HG03175 (cell line): ENCODE measurements around the gene PWWP2B.

Experiments used
- ATAC-seq: cut with Tn5 transposase; IDR thresholded peaks from one replicate; pipeline ENCODE4 v1.9.1; 2021; ENCODE audit warnings: mild to moderate bottlenecking, moderate library complexity; ENCODE audit not compliant: unreplicated experiment

The PWWP2B gene

GRCh38 chr10:132416566-132417256 lies 19.7 kb downstream of the PWWP2B start:
- ATAC-seq = no peak

DNA sequence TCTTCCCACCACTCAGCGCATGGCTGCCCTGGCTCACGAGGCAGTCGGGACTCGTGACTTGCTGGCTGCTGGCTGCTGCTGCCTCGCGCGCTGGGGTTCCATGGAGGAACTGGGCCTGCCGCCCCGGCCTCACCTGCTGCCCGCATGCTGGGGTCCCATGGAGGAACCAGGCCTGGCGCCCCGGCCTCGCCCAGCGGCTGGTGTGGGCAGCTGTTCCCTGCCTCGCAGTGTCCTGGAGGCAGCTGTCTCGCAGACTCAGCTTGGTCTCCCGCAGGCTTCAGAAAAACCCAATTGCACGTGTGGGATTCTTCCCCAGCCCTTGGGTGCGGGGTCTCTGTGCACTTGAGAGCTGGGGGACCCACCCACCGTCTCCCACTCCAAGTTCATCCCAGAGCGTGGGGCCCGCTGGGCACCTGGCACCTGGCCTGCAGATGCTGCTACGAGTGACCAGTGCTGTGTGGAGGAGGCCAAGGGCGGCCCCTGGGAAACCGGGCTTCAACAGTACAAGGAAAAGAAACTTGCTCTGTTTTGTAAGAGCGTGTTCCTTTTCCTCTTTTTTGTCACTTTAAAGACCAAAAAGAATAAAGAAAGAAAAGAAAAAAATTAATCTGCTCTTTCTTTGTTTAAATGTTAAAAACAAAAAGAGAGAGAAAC lies 20.4 kb downstream of the PWWP2B start:
- no peak for ATAC-seq

DNA sequence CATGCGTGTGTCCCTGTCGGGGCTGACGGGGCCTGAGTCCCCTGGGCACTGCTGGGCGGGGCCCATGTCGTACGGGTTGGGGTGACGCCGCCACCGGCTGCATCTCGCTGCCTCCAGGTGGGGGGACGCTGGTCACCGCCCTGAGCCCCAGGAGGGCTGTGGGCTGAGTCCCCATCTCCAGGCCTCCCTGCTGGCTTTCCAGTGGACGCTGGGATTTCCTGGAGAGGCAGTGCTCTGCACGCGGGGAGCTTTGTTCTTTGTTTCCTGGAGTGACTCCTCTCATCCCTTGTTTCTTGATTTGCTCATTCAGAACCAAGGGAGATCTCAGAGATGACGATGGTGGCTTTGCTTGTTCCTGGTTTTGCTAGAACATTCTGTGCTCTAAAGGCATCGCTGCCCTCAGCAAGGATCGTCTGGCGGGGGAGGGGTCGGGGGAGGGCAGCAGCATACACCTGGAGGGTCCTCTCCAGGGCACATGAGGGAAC lies 21.0 kb downstream of the PWWP2B start:
- no peak for ATAC-seq

- ATAC-seq = no peak
These were observed 21.8 kb downstream of the PWWP2B start for GRCh38 chr10:132418527-132419416.

GRCh38 chr10:132419538-132420468 lies 22.8 kb downstream of the PWWP2B start:
- ATAC-seq = no peak

- ATAC-seq = no peak
These were observed 23.5 kb downstream of the PWWP2B start for GRCh38 chr10:132420469-132420980.

GRCh38 chr10:132420981-132421846 lies 24.2 kb downstream of the PWWP2B start:
- peak; percentile 41 for ATAC-seq

DNA sequence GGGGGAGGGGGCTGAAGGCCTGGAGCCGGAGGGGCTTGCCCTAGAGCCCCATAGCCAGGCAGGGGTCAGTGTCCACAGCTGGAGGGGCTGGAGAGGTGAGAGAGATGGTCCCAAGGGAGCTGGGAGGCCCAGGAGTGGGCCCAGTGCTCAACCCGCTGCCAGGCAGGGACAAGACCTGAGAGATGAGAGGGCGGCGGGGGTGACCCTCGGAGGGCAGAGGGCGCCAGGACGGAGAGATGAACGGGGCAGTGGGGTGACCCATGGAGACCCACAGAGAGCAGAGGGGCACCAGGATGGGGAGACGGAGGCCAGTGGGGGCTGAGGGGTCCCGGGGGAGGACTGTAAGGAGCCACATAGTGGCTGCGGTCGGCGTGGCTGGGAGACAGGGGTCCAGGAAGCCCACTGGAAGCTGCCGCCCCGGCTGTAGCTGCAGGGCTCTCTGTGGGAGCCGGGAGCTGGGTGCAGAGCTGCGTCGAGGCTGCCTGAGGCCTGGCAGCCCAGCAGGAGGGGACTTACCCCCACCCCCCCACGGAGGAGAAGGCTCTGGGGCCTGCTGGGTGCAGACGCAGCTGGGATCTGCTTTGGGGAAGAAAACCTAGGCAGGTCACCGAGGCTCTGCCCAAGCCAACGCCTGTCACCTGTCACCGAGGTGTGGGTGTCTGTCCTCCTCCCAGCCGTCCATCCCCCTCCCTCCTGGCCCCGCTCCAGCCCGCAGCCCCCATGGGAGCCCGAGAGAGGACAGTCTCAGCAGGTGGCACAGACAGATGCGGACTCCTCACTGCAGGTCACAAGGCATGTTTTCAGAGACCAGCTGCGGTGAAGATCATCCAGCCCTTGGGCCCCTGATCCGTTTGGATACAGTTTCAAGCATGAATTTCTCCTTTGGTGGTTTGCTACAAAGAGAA lies 25.1 kb downstream of the PWWP2B start:
- ATAC-seq = peak; percentile 63

- no peak for ATAC-seq
These were observed 26.2 kb downstream of the PWWP2B start for GRCh38 chr10:132422903-132423825.

- no peak for ATAC-seq
These were observed 27.2 kb downstream of the PWWP2B start for GRCh38 chr10:132423966-132424861.

GRCh38 chr10:132425029-132425756 lies 28.2 kb downstream of the PWWP2B start:
- ATAC-seq = no peak

DNA sequence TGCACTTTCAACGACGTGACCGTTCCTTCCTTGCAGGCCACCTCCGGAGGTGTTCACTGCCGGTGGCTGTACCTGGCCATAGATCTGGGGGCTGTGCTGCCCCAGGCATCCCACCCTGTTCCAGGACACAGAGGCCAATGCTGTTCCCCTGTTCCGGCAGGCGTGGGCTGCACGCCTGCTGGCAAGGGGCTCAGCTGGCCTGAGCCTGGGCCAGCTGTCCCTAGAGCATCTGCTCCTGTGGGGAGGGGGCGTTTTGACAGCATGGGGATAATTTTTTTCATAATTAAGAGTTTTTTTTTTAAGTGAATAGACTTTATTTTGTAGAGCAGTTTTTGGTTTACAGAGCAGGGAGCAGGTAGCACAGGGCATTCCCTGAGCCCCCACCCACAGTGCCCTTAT lies 28.8 kb downstream of the PWWP2B start:
- ATAC-seq = no peak

DNA sequence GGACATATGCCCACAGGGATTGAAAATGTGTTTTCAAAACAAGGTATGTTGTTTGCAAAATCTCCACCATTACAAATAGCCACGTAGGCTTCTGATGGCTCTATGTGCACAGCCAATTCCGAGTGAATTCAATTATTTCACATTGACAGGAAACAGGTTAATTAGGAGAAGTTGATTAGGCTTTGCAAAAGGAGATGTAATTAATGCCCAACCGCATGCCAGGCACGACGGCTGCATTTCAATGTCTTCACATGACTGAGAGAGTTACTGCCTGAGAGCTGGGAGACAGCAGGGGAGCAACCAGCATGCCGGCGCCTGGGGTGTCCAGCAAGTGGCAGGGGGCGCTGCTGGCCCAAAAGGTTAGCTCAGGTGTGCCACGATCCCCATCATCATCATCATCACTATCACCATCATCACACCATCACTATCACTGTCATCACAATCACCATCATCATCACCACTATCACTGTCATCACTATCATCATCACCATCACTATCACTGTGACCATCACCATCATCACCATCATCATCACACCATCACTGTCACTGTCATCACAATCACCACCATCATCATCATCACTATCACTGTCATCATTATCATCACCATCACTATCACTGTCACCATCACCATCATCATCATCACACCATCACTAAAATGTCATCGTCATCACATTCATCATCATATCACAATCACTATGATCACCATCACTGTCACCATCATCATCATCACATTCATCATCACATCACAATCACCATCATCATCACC lies 30.2 kb downstream of the PWWP2B start:
- no peak for ATAC-seq

DNA sequence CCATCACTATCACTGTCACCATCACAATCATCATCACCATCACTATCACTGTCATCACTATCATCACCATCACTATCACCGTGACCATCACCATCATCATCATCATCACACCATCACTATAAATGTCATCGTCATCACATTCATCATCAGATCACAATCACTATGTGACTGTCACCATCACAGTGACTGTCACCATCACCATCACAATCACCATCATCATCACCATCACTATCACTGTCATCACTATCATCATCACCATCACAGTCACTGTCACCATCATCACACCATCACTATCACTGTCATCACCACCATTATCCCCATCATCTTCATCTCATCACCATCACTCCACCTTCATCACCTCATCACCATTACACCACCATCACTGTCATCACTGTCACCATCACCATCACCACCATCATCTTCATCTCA lies 31.0 kb downstream of the PWWP2B start:
- ATAC-seq = no peak
